HL-60/S4 treated with retinoic acid at 250 ng/mL for 4 days and 3 days (cell line): ENCODE data around the gene RPL36A.

Source experiments
- in situ Hi-C: fragments of 300-500 bp; cut with MboI; formaldehyde crosslinking; loops from 2 replicates; pipeline ENCODE4 v1.7.0; 2022; ENCODE audit warnings: low sequenced_read_pairs

The RPL36A gene

DNA sequence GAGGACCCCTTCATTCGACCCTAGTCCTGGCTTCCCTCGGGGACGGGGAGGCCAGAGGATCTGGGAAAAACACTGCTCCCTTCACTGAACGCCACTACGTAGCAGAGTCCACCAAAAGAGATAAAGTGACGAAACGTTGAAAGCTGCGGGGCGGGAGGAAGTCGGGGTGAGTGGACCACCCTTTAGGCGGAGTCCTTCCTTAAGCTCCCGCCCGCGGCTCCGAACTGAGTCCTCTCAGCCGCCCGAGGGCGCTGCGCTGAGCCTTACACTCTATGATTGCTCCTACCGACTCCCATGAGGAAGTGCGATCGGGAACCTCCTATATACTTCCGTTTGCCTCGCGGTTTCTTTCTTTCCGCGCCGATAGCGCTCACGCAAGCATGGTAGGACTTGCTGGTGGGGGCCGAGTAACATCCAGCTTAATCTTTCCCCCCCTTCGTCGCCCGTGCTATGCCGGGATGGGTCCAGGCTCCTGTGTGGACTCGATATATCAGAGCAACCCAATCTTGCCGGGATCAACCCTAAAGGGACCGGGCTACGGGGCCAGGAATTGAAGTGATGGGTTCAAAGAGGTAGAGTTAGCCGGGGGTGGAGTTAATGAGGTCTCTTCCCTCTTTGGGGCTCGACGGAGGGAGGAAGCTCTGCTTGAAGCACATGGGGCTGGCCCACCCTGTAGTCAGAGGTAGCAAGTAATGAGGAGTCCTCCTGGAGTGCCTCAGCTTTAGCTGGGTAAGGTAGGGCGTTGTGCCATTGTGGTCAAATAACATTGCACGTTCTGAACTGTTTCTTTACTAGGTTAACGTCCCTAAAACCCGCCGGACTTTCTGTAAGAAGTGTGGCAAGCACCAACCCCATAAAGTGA, at the start of gene RPL36A:
Gene RPL36A, plus strand, starts transcription at position 348 of the 862 bp plus-strand sequence. Its CDS starts 33 bp downstream, at position 381.
- in situ Hi-C loops: no loop called here

DNA sequence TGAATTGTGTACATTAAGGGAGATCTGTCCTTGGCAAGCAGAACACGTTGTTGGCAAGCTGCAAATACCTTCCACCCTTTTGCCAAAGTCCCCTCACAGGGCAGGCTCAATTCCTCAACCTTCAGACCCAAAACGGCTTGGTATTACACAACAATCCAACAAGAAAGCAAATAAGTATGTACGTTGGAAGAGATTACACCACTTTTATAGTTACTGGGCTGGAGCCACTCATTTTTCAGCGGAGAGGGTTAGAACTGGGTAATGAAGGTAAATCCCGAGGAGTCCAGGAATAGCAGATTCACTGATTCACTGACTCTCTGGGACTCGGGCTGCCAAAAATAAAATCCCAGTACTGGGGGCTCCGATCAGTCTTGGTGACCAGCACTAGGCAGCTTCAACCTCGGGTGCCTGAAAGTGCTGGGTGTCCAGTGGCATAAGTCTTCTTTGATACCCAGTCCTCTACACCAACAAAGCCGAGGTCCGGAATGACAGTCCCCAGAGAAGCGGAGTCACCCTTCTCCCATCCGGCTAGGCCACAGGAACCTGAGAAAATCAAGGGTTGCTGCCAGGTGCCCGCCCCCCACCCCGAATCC, 42.9 kb upstream of the RPL36A start:
- in situ Hi-C loops: no loop called here

DNA sequence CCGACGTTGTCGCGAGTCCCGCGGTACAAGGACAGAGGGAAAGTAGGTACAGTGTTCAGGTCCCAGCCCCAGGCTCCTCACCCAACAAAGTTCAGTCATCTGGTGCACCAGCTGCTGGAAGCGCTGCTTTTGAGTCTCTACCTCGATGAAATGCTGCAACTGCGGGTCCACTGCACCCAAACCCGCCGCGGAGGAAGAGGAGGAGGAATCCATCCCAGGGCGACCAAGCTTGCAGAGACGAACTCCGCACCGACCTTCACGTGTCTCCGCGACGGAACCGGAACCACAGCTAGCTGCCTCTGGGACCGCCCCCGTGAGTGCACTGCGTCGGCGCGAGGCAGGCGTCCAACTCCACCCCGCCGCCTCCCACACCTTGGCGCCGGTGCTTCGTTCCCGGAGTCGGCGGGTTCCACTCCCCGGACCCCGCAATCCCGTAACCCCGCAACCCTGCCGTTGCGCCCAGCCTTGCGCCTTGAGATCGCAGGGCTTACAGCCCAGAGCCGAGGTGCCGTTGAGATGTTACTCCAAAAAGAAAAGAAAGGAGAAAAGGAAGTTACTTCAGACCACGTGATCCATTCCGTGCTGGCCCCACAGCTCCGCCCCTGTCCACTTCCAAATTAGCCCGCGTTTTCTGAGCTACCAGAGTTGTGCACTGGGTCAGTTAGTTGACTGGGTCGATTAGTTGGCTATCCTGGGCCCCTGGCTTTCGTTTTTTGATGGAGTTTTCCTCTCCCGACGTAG, 42.2 kb upstream of the RPL36A start, which contains the start of gene TIMM8A:
Gene TIMM8A, minus strand, starts transcription at position 291 of the 741 bp plus-strand sequence. Its CDS starts 78 bp downstream, at position 213.
- in situ Hi-C loops: no loop called here

DNA sequence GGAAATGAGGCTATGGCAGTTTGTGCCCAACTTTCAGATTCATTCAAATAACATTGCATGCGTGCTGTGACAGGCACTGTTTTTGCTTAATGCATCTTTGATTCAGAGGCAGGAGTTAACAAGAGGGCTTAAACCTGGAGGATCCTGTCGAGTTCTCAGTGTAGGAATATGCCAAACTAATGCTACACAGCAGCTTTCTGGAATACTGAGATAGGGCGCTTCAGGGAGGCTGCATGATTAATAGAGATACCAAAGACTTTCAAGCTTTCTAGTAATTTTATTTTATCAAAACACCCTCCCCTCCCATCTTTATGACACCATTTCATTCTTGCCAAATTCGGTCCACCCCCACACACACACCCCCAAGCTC, 41.6 kb upstream of the RPL36A start:
- in situ Hi-C loops: no loop called here

DNA sequence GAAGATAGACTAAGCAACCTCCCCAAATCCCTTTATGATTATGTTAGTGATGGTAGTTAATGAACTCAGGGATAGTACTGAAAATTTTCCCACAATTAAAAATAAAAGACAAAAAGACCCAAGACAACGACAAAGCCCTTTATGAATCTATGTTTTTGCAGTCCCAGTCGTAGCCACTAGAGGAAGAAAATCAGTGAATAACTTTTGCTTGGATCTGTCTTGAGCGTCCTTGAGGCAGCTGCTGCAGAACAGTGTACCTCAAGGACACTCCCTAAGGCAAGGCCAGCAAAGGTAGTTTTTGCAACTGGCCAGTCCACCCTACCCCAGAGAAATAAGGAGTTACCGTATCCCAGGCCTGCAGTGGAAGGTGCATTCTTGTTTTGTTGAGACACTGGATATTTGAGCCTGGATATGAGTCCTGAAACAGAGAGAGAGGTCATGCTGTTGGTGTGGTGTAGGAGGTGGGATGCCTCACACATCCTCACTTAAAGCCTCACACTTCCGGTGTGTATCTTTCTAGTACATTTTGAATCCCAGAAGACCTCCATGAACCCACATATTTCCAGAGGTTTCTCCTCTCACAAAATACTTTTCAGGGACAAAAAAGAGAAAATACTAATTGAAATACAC, 33.5 kb upstream of the RPL36A start:
- in situ Hi-C loops: no loop called here

DNA sequence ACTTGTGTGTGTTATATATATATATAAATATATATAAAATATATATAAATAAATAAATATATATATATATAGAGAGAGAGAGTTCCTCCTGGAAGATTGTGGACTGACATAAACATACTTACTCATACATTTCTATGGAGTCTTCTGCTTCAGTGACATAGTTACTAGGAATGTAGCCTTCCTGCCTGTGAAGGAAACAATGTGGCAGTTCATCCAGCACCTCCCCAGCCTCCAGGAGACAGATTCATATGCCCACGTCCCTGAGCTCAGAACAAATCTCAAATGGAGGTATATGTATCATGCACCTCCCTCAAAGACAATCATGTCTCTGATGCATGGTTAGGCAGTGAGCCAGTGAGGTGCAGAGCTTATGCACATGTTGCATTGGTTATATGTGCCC, 30.8 kb upstream of the RPL36A start:
- in situ Hi-C loops: no loop called here

DNA sequence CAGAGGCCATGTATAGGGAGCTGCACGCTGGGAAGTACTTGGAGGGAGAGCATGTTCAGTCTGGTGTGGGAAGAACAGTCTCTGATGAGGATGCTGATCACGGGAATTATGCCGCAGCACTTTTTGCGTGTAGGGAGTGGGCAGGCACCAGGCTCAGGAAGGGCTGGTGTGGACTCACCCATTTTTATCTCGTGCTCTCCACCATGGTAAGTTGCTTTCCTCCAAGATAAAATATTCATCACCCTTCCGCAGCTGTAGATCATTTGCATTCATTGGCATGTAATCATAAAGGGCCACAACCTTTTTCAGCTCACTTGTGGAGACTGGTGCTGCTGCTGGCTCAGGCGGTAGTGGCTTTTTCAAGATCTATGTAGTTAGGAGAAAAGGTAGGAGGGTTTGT, 30.4 kb upstream of the RPL36A start:
- in situ Hi-C loops: no loop called here

DNA sequence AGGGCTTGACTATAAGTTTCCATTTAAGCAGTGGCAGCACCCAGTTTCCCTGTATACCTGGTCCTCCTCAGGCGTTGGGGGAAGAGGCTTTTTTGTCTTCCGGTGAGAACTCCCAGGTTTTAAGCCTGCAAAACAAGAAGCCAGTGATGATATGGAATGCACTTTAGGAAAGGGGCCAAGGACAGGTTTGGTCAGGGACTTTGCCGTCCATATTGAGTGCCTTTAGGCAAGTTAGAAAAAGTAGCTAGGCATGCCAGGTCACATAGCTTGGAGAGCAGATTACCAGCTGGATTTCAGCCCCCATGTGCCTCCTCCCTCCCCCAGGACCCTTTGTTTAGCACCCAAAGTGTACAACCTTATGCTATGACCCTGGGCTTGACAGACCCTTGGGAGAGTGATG, 28.7 kb upstream of the RPL36A start:
- in situ Hi-C loops: no loop called here

DNA sequence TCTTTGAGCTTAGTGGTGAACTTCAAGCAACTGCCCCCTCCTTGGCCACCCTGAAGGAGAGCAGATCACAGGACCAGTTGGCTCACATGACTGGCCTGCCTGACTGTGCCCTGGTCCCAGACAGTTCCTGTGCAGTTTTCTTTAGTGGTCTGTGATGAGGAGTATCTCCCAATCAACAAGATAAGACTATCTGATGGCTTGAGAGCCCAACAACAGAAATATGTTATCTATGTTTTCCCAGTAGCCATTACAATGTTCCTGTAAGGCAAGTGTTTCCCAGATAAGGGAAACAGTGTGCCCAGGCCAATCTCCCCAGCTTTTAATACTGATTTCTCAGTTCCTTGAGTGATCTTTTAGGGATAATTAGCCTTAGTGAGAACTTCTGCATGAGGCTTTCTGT, 28.1 kb upstream of the RPL36A start:
- in situ Hi-C loops: no loop called here

DNA sequence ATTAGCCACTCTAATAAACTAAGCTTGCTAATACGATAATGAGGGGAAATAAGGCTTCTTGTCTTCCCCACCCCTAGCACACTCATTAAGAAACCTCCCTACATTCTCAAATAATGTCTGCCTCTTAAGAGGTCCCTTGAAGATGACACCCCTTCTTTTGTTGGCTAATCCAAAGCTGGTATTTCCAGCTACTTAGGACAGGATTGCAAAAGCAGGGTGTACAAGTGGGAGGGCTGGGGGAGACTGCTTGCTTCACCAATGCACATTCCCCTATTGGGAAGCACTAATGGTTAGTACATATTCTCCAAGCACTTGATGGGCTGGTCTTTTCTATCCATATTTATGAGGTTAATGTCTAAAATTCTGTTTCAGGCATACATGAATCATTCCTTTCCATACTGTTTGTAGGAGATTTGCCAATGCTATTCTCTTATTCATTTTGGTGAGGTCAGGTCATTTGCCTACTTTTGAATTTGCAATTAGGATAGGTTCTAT, 25.5 kb upstream of the RPL36A start:
- in situ Hi-C loops: no loop called here

DNA sequence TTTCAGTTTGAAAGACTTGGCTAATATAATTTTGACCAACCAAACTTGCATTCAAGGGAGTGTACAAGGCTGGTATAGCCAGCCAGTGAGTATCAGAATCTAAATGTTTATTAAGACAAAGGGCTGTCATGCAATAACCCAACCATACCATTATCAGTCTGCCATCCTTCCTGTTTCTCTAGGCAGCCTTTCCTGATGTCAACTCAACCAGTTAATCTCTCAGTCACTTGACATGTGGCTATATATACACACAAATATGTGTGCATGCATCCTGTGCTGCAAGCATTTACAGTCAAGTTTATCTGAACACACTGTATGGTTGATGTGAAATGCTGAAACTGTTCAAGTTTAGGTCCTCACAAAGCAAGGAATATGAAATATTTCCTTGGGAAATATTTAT, 22.0 kb upstream of the RPL36A start:
- in situ Hi-C loops: no loop called here

DNA sequence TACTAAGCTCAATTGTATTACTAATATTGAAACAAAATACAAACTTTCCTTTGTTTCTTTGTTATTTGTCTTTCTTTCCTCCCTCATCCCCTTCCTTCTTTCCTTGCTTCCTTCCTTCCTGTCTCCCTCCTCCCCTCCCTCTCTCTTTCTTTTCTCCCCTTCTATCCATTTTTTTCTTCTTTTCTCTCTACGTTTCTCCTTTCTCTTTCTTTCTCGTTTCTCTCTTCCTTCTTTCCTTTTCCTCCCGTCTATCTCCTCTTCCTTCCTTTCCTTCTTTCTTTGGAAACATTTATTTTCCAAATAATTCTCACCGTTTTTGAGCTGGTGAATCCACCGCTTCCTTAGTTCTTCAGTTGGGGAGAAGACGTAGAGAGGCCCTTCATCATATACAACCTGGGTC, 21.1 kb upstream of the RPL36A start:
- in situ Hi-C loops: no loop called here

DNA sequence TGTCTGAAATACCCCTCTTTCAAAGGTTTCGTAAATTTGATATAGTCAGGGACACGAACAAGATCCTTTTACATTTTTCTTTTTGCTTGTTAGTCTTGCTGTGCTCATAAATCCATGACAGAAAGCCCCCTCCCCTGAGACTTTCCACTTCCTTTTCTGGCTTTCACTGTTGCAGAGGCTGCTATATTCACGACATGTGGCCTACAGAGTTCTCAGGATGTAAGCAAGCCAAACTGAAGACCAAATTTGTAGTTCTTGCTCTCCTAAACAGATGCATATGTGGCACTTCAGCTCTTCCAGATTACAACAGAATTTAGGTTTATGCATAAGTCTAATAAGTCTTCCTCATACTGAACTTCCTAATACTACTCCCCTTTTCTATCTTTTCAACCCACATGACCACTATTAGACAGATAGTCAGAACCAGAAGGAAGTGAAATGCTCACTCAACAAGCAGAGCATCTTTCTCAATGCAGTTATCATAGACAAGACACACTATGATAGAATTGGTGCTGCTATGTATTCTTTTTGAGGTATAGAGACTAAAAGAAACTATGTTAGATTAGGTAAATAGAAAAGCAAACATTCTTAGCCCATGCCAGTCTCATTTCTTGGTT, 19.8 kb upstream of the RPL36A start:
- in situ Hi-C loops: no loop called here

DNA sequence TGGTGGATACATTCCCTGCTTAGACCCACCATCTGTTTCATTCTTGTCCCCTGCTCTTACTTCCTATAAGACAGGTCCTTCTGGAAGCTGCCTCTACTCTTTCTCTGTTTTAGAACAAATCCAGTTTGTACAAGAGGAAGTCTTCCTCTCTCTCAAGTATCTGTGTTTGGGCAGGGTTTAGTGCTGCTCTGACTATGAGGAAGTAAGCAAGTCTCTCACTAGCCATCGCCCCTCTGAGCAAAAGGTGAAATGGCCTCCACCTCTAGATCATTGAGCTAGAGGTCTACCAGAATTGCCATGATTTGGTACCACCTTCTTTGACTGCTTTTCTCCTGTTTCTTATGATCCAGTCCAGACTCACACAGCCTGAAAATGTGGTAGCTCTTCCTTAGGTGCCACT, 13.3 kb upstream of the RPL36A start:
- in situ Hi-C loops: no loop called here

DNA sequence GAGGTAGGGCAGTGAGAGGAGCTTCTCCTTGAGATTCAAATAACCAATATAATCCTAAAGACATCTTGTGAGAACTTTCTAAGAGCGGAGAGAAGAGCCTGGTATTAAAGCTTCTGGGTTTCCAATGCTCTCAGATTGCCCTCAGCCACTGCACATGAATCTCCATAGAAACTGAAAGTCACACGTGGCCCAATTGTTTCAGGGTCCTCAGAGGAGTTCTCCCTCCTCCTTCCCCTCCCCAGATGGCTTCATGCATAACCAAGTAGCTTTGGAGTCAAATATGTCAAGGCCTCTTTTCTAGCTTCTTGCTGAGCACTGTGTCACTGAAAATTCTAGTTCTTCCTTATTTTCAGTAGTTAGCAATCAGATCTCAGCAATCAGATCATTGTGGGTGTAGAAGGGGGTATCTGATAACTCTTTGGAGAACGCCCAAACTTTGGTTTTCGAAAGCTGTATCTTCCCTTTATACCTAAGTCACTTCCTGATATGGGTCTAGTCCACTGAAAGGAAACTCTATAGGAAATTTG, 7.1 kb upstream of the RPL36A start:
- in situ Hi-C loops: no loop called here

DNA sequence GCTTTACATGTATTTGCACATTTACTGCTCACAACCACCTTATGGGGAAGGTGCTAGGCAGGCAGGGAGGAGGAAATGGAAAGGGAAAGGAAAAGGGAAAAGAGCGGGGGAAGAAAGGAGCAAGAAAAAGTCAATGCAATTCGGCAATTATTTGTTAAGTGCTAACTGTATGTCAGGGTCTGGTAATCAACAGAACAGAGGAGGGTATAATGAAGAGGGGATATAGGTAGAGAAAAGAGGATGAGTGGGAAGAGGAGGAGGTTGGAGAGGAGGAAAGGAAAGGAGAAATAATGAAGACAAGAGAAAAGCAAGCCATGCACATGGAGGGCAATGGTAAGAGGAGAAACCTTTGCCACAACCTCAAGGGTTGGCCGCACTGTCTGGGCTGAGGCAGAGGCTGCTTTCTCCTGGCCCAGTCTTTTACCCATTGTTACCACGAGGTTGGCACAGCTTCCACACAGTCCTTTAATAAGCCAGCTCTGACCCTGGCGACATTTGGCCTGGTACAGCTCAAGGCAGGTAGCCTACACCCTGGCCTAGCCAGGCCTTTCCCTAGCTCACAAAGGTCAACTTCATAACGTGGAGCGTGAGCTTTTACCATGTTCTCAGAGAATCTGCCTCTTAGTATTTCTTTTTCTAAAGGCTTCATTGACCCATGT, 5.7 kb upstream of the RPL36A start:
- in situ Hi-C loops: no loop called here

DNA sequence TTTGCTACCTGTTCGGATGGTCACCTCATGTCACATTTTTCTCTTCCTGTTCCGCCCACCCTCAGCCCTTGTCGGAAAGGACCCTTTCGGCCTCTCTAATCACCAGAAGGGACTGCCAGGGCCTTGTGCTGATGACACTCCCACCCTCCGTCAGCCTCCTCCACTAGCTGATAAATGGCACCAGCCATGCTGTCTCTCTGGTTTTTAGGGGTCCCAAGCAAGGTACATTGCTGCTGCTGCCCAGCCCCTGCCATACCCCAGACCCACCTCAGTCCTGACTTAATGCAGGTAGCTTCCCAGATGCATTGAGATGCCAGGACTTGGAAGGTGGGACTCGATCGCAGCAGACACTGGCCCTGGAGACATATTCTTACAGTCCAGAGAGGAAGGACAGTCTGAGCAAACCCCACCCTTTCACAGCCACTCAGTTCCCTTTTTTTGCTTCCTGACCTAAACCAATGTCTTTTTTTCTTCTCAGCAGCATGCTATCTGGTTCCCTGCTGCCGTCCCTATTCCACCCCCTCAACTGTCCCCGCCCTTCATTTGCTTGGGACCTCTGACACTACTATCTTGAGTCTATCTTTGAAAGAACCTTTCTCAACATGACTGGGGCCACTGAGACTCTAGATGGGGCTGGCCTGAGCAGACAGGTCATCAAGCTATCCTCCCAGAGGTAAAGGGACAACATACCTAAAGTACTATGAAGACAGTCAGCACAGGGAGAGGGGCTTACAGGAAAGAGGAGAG, 4.8 kb upstream of the RPL36A start, which contains the start of gene BTK:
Gene BTK, minus strand, starts transcription at position 397 of the 747 bp plus-strand sequence. CDS start 10,907 bp downstream, outside the sequence.
- in situ Hi-C loops: no loop called here

DNA sequence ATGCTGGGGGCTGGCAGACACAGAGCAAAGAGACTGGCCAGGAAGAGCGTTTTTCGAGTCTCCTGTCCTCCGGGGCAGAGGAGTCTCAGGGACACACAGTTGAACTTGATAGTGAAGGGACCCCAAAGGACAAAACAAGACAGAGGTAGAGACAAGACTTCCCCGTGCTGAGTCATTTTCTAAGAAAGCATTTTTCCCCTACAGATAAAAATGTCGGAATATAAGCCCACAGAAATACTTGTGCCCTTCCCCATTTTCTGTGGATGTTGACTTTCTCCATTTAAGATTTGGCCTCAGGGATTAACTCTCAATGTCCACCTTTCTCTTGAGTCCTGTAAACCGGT, 4.3 kb upstream of the RPL36A start:
- in situ Hi-C loops: no loop called here

DNA sequence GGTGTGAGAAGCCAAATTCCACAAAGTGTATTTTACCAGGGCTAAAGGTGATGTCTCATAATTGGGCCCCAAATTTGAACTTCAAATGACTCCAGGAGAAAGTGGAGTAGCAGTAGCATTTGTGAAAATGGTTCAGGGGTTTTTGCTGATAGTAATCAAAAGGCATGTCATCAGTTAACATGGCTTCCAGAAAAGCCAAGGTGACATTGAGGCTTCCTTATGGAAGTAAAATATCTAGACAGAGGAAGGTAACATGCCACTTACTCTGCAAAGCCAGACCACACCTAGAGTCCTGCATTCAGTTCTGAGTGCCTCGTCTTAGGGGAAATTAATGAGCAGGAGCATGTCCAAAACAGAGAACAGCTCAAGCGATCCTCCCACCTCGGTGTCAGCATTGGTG, 2.2 kb upstream of the RPL36A start:
- in situ Hi-C loops: no loop called here
